Measurements from ENCODE around the gene COBL.

DNA sequence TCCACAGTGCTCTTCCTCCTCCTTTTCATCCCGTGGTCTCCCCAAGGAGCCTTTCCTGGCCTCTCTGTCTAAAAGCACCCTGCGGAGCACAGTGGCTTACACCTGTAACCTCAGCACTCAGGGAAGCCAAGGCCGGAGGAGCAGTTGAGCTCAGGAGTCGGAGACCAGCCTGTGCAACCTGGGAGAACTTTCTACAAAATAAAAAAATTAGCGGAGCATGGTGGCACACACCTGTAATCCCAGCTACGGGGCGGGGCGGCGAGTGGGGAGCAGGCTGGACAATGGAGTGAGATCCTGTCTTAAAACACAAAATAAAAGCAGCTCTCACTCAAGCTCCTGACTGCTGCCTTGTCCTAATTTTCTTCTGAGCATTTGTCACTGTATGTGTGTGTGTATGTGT is 1.4 kb upstream of the COBL start:
- TF ChIP-seq CTCF (conservative IDR thresholded peaks at IDR 0.05) = no peak
- no peak for TF ChIP-seq EZH2 (IDR thresholded peaks at IDR 0.05; ENCODE audit: low read depth)
